Fibroblast of skin of scalp (primary cell): Measurements from ENCODE around the gene HPD.

Experiments
- DNase-seq: peaks from one replicate; pipeline ENCODE4 v3.0.0-alpha.2; 2013

The HPD gene

DNA sequence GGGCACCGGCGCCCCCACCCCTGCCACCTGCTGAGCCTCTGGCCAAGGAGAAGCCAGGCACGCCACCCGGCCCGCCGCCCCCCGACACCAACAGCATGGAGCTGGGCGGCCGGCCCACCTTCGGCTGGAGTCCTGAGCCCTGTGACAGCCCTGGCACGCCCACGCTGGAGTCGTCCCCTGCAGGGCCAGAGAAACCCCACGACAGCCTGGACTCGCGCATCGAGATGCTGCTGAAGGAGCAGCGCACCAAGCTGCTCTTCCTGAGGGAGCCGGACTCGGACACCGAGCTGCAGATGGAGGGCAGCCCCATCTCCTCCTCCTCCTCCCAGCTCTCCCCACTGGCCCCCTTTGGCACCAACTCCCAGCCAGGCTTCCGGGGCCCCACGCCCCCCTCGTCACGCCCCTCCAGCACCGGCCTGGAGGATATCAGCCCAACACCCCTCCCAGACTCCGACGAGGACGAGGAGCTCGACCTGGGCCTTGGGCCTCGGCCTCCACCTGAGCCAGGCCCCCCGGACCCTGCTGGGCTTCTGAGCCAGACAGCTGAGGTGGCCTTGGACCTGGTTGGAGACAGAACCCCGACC is 48.3 kb downstream of the HPD start:
- DNase-seq: no peak

DNA sequence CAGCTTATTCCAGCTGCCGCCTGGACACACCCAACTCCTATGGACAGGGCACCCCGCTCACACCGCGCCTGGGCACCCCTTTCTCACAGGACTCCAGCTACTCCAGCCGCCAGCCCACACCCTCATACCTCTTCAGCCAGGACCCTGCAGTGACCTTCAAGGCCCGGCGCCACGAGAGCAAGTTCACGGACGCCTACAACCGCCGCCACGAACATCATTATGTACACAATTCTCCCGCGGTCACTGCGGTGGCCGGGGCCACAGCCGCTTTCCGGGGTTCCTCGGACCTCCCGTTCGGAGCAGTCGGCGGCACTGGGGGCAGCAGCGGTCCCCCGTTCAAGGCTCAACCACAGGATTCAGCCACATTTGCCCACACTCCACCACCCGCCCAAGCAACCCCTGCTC is 48.9 kb downstream of the HPD start:
- no peak for DNase-seq

- DNase-seq: no peak
Observed at GRCh38 chr12:121808623-121809022, 50.0 kb downstream of the HPD start.

- no peak for DNase-seq
Observed at GRCh38 chr12:121807642-121808347, 50.9 kb downstream of the HPD start.

DNA sequence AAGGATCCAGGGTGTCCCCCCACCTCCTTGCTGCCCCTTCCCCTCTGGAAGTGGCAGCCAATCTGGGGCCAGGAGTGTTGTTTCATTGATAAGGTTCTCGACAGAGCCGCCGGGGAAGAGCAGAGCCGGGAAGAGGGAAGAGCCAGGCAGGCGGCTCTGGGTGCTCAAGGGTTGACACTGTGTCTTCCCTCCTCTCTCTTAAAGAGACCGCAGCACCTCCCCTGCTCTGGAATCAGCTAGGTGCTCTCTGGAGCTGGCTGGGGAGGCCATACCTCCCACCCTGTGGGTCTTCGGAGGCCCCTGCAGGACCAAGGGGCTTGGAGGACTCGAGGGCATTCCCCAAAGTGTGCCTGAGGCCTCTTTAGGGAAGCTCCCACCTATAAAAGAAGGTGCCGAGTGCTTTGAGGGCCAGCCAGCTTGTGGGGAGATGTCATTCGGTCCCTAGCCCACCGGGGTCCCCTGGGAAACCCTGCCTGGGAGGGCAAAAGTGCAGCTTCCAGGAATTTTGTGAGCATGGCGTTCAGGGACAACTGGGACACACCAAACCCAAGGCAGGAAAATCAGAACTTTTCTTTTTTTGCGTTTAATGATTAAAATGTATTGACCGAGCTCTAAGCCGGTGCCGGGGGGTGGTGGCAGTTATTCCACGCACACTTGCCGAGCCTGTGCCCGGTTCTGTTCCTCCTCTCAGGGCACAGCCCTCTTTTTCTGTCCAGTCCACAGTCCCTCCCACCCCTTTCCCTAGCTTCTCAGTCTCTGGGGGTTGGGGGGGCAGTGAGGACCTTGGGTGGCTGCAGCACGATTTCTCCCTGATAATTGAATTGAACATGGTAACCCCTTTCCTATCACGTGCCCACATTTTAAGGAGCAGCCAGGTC is 51.9 kb downstream of the HPD start:
- DNase-seq: no peak

- DNase-seq: no peak
Observed at GRCh38 chr12:121806009-121806545, 52.6 kb downstream of the HPD start.

DNA sequence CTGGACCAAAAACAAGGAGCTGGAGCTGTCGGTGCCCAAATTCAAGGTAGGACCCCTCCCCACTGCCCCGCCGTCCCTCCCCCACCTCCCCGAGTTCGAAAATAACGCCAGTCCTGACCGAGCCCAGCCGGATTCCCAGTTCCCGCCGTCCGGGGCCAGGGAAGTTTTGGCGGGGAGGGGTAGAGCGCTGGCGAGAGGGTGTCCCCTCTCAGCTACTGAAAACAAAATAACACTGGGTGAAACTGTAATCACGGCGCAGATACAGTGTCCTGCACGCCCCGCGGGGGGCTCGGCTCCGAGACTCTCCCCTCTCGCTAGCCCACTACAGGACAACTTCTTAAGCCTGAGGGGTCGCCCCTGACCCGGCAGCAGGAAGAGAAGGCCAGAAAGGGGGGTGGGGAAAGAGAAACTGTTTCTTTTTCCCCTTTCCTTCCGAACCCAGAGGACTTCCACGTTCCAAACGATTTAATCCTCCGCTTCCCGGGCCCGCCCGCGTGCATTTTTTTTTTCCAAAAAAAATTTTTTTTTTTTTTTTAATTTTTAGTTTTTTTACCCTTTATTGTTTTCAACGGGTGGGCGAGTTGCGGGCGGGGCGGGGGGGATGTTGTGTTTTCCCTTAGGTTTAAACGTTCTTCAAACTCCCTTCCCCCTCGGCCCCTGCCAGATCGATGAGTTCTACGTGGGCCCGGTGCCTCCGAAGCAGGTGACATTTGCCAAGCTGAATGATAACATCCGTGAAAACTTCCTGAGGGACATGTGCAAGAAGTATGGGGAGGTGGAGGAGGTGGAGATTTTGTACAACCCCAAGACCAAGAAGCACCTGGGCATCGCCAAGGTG is 53.3 kb downstream of the HPD start:
- DNase-seq: peak; percentile 40

- no peak for DNase-seq
Observed at GRCh38 chr12:121804417-121805111, 54.1 kb downstream of the HPD start.

DNA sequence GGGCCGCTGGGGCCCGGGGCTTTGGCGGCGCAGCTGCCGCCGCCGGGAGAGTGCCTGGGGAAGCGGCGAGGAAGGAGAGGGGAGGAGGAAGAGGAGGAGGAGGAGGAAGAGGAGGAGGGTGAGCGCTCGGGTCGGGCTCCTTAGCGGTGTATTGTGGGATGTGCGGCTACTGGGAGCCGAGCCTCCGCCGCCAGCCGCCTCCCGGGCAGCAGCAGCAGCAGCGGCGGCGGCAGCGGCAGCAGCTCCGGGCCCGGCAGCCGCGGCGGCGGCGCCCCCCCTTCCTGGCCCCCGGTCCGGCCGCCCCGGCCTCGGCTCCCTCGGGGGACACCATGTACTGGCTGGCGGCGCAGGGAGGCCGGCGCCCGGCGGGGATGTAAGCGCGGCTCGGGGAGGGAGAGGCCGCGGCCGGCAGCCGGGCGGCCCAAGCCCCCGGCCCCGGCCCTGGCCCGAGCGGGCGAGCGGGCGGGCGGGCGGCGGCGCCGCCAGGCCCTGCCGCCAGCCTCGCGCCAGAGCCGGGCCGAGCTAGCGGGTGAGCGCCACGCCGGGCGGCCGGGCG is 54.7 kb downstream of the HPD start, which contains the start of gene SETD1B:
Gene SETD1B (plus strand): TSS at position 149 of the 556 bp plus-strand sequence. CDS start 729 bp downstream, outside the sequence.
- peak; percentile 75 for DNase-seq

GRCh38 chr12:121802843-121803698 is 55.6 kb downstream of the HPD start:
- peak; percentile 96 for DNase-seq

- no peak for DNase-seq
Observed at GRCh38 chr12:121802485-121802842, 56.2 kb downstream of the HPD start.

DNA sequence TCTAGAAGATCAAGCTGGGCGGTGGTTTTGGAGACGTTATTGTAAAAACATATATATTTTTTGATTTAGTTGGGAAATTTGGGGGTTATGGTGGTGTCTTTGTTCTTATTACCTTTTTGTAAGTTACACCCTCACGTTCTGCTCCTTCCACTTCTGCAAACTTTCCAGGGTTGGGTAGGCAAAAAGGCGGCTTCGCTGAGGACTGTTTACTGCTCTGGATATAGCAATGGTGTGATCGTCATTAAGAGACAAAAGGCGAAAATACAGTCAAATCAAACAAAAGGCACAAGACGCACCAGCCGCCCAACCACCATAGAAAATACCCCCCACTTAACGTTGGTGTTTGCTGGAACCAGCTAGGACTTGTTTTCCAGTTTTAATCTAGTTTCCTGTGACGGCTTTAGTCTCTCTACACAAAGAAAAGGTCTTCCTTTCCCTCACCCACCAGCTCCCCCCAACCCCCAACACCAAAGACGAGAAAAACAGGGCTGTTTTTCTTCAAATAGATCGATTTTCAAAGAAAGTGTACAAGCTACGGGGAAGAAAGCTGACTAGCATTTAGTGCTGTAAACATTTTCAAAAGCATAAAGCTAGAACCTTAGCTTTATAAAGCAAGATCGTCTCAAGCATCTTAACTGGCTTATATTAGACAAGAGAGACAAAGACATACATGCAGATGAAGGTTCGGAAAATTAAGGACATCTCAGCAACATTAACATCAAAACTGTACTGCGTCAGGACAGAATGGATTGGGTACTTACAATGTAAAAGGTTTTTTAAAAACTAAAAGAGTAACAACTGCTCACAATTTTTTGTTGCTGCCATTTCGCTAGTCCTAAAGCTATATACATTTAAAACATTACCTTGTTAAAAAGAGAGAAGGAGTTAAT is 56.8 kb downstream of the HPD start:
- peak; percentile 60 for DNase-seq

- peak; percentile 89 for DNase-seq
Observed at GRCh38 chr12:121800694-121801594, 57.7 kb downstream of the HPD start.

- peak; percentile 96 for DNase-seq
Observed at GRCh38 chr12:121799842-121800693, 58.6 kb downstream of the HPD start.

GRCh38 chr12:121799156-121799841 is 59.4 kb downstream of the HPD start:
- DNase-seq: peak; percentile 92

DNA sequence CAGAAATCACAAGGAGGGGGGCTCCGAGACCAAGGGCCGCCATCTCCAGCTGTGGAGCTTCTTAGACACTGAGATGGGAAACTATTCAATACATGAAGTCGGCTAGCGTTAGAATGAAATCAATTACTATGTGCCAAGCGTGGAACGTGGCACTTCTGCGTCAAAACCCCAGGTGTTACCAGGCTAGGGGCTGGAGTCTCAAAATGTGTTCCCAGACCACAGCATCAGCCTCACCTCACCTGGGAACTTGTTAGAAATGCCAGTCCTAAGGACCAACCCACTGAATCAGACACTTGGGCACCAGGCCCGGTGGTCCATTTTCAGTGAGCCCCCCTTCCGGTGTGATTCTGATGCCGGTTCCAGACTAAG is 59.9 kb downstream of the HPD start:
- DNase-seq: no peak
